GM12875 (cell line): ENCODE data around the gene SPATA46.

Experiments
- H3K4me3 ChIP-seq: one replicate; pipeline ENCODE4 v1.5.1; 2011; ENCODE audit warnings: low read depth, low read length, control low read depth
- CTCF ChIP-seq: IDR thresholded peaks from 2 replicates; pipeline ENCODE4 v1.5.1; 2011; ENCODE audit warnings: low read depth, mild to moderate bottlenecking, control low read depth, inconsistent platforms, low read length, moderate library complexity, borderline replicate concordance; ENCODE audit not compliant: insufficient read depth

Gene SPATA46

DNA sequence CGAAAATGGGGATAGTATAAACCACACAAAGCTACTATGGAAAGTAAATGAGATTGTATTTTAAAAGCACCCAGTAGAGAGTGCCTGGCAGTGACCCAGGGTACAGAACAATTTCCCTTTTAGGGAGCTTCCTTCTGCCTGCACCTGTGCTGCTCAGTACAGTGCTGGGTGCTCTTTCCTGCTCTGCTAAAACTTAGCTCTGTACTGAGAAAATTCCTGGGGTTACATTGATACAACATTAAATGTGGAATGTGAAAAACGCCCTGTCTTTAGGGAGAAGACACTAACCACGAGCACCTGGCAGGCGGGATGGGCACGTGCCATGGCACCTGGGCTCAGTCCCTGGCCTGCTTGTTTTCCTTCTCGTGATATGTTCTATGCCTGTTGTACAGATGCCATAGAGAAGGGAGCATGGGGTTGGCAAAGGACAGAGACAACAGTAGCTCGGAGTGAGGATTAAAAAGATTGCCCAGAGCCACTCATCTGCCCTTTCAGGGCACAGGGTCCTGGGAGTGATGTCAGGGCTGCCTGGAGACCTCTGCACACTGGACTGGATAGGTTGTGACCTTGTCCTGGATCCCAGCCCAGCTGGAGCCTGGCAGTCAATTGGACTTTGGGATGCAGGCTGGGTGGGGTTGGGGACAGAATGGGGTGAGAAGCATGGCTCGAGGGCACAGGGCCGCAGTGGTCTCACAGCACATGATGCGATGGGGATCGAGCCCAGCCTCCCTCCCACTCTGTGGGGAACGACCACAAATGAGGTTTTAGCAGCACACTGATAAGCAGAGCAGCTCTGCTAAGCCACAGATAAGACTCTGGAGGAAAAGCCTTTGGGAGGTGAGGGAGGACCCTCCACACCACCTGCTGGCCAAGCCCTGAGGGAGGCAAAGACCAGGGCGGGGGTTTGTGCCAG lies 4.2 kb downstream of the SPATA46 start:
- H3K4me3 ChIP-seq: no peak overlapping the region
- TF ChIP-seq CTCF: no peak

- TF ChIP-seq CTCF: no peak
- no peak overlapping the region for H3K4me3 ChIP-seq
These were observed 5.0 kb downstream of the SPATA46 start for GRCh38 chr1:162371611-162372010.

DNA sequence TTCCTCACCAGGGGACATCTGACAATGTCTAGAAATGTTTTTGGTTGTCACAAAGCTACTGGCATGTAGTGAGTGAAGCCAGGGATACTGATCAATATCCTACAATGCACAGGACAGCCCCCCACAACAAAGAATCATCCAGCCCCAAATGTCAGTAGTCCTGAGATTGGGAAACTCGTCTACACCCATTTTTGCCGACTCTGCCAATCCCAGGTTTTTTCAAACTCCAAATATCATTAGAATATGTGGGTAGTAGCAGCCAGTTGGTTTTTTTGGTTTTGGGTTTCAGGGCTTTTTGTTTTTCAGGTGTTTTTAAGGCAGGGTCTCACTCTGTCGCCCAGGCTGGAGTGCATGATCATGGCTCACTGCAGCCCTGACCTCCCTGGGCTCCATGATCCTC lies 5.9 kb downstream of the SPATA46 start:
- H3K4me3 ChIP-seq: no peak overlapping the region
- TF ChIP-seq CTCF: no peak

DNA sequence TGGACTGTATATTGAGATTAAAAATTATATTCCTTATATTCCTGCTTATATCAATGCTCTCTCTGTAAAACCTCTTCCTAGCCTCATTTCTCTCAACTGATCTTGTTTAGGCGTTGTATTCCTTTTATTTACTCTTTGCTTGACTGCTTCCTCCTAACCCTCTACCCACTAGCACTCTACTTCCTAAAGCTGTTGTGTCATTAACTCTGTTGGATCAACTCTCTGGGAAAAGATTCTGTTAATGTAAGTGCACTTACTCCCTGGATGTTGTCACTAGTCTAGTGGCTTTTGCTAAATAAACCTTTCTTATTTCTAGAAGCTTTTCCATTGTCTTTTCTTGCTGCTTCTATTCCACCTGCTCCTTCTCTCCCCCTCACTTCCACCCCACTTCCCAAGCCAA lies 6.5 kb downstream of the SPATA46 start:
- no peak for TF ChIP-seq CTCF
- no peak overlapping the region for H3K4me3 ChIP-seq

GRCh38 chr1:162369571-162369970 lies 7.1 kb downstream of the SPATA46 start:
- TF ChIP-seq CTCF: no peak
- H3K4me3 ChIP-seq: no peak overlapping the region

DNA sequence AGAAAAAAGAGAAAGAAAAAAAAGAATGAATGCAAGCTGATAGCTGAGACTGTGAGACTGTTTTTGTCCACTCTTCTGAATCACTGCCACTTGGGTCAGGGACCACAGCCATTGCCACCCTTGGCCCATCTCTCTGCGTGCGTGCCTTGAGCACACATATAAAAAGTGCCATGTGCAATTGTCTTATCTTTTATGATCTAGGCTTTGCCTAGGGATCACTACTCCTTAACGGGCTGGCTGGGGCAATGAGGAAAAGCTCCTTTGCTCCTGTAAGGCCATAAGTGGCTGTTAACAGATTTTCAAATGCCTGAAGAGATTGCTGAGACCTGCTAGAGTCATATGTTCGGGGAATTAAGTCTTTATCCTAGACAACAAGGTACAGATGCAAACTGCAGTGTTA lies 8.2 kb downstream of the SPATA46 start:
- TF ChIP-seq CTCF: no peak
- no peak overlapping the region for H3K4me3 ChIP-seq

DNA sequence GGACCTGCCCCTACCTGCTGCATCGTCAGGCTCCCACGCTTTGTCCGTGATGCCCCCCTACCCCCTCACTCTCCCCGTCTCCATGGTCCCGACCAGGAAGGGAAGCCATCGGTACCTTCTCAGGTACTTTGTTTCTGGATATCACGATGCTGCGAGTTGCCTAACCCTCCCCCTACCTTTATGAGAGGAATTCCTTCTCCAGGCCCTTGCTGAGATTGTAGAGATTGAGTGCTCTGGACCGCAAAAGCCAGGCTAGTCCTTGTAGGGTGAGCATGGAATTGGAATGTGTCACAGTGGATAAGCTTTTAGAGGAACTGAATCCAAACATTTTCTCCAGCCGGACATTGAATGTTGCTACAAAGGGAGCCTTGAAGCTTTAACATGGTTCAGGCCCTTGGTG lies 8.9 kb downstream of the SPATA46 start:
- no peak overlapping the region for H3K4me3 ChIP-seq
- TF ChIP-seq CTCF: no peak
